SJSA1 (cell line): ENCODE results near the gene SH3RF2. TPM values are rescaled to one million over a fixed set of nuclear protein-coding genes. Genes with fewer than 3 reads are reported as not detected.

Source experiments
- DNase-seq, 2 experiments: peaks; one replicate each; pipeline ENCODE4 v3.0.0-alpha.2; 2015 to 2020; ENCODE audit warnings: low spot score in 2 of 2, low read depth in 1 of 2
- H3K27ac ChIP-seq: fragments of 250-450 bp; sonication (Bioruptor Pico); 2 replicates; pipeline ENCODE4 v1.5.1; 2020; ENCODE audit warnings: mild to moderate bottlenecking, moderate library complexity
- H3K27me3 ChIP-seq: fragments of 250-450 bp; sonication (Bioruptor Pico); replicated peaks from 2 replicates; pipeline ENCODE4 v1.5.1; 2020; ENCODE audit warnings: mild to moderate bottlenecking, moderate library complexity
- H3K36me3 ChIP-seq: fragments of 250-450 bp; sonication (Bioruptor Pico); 2 replicates; pipeline ENCODE4 v1.5.1; 2020; ENCODE audit warnings: mild to moderate bottlenecking
- H3K4me1 ChIP-seq: fragments of 250-450 bp; sonication (Bioruptor Pico); replicated peaks from 2 replicates; pipeline ENCODE4 v1.6.1; 2021; ENCODE audit warnings: mild to moderate bottlenecking
- H3K4me3 ChIP-seq: fragments of 250-450 bp; sonication (Bioruptor Pico); 2 replicates; pipeline ENCODE4 v1.5.1; 2020; ENCODE audit warnings: mild to moderate bottlenecking
- H3K9me3 ChIP-seq: fragments of 250-450 bp; sonication (Bioruptor Pico); replicated peaks from 2 replicates; pipeline ENCODE4 v1.5.1; 2020; ENCODE audit warnings: mild to moderate bottlenecking
- total RNA-seq: library from RNA; depleted of rRNA; stranded (reverse); fragments of >200 nt; shearing (Covaris generic); gene quantifications from 2 replicates; pipeline ENCODE4 v1.2.3, GENCODE V29; 2014

Gene SH3RF2
- total RNA-seq, 1 experiment from 2014 or later, result 23.1 TPM

DNA sequence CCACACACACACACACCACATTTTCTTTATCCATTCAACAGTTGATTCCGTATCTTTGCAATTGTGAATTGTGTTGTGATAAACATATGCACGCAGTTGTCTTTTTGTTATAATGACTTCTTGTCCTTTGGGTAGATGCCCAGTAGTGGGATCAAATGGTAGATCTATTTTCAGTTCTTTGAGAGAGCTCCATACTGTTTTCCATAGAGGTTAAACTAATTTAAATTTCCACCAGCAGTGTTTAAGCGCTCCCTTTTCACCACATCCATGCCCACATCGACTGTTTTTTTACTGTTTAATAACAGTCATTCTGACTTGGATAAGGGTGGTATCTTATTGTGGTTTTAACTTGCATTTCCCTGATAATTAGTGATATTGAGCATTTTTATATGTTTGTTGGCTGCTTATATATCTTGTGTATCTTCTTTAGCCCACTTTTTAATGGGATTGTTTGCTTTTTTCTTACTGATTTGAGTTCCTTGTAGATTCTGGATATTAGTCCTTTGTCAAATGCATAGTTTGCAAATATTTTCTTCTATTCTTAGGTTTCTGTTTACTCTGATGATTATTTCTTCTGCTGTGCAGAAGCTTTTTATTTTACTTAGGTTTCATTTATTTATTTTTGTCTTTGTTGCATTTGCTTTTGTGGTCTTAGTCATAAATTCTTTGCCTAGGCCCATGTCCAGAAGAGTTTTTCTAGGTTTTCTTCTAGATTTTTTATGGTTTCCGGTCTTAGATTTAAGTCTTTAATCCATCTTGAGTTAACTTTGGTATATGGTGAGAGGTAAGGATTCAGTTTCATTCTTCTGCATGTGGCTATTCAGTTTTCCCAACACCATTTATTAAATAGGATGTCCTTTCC lies 82.4 kb downstream of the SH3RF2 start:
- peak in 1 of 2 experiments; percentile 81 for DNase-seq
- Histone ChIP-seq H3K4me1 (peaks cover 13% of the 10 kb centered on the region), H3K9me3 (no peaks in the 10 kb centered on the region), H3K36me3 (peaks cover 66% of the 10 kb centered on the region), H3K27ac (peak overlapping the region; percentile 14; the same call in 1 of the 2 replicates), H3K27me3 (no peaks in the 10 kb centered on the region), H3K4me3 (no peak overlapping the region)

DNA sequence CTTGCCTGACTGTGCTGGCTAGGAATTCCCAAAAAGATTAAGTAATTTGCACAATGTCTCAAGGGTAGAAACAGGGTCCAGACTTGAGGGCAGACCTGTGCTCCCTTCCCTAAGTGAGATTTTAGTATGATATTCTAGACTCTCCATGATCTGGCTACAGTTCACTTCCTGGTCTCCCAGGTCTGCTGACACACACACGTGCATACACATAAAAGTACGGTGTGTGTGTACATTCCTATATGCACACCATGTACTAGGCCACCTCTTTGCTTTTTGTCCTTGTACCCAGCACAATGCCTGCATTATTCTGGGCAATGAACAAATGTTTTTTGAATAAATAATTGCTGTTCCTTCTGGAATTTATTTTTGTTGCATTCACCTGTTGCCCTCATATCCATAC lies 83.7 kb downstream of the SH3RF2 start:
- H3K36me3 ChIP-seq, result peaks cover 61% of the 10 kb centered on the region
- no peak for DNase-seq
- no peak overlapping the region for H3K4me3 ChIP-seq
- H3K4me1 ChIP-seq, result peaks cover 13% of the 10 kb centered on the region
- no peak overlapping the region for H3K27ac ChIP-seq
- no peaks in the 10 kb centered on the region for H3K9me3 ChIP-seq
- H3K27me3 ChIP-seq, result no peaks in the 10 kb centered on the region

DNA sequence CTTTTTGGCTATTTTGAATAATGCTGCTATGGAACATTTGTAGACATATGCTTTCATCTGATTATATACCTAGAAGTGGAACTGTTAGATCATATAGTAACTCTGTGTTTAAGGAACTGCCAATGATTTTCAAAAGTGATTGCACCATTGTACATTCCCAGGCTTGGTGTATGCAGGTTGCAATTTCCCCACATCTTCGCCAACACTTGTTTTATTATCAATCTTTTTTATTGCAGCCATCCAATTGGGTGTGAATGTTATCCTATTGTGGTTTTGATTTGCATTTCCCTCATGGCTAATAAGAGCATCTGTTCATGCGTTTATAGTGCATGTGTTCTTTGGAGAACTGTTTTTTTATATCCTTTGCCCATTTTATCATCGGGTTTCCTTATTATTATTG lies 87.7 kb downstream of the SH3RF2 start:
- Histone ChIP-seq H3K9me3 (no peaks in the 10 kb centered on the region; the same call in 1 of the 2 replicates), H3K4me3 (no peak overlapping the region), H3K27me3 (no peaks in the 10 kb centered on the region), H3K36me3 (peaks cover 63% of the 10 kb centered on the region), H3K4me1 (peaks cover 8% of the 10 kb centered on the region), H3K27ac (no peak overlapping the region)
- no peak for DNase-seq

GRCh38 chr5:146025114-146025680 lies 88.8 kb downstream of the SH3RF2 start:
- Histone ChIP-seq H3K27me3 (no peaks in the 10 kb centered on the region), H3K36me3 (peaks cover 63% of the 10 kb centered on the region), H3K27ac (no peak overlapping the region)

GRCh38 chr5:146025681-146026080 lies 89.3 kb downstream of the SH3RF2 start:
- no peak for DNase-seq
- Histone ChIP-seq H3K4me1 (peaks cover 3% of the 10 kb centered on the region; the same call in 1 of the 2 replicates), H3K9me3 (no peaks in the 10 kb centered on the region; the same call in 1 of the 2 replicates), H3K27me3 (no peaks in the 10 kb centered on the region), H3K27ac (no peak overlapping the region; the same call in 1 of the 2 replicates), H3K4me3 (no peak overlapping the region), H3K36me3 (peaks cover 62% of the 10 kb centered on the region)

More at GRCh38 chr5:146025114-146025680, 88.8 kb downstream of the SH3RF2 start:
- Histone ChIP-seq H3K9me3 (no peaks in the 10 kb centered on the region; the same call in 1 of the 2 replicates), H3K4me1 (peaks cover 3% of the 10 kb centered on the region; the same call in 1 of the 2 replicates), H3K4me3 (no peak overlapping the region)
- no peak for DNase-seq

- peaks cover 62% of the 10 kb centered on the region for H3K36me3 ChIP-seq
- H3K27me3 ChIP-seq, result no peaks in the 10 kb centered on the region
- no peak overlapping the region for H3K27ac ChIP-seq
- H3K4me3 ChIP-seq, result no peak overlapping the region
- no peaks in the 10 kb centered on the region; the same call in 1 of the 2 replicates for H3K9me3 ChIP-seq
- no peak for DNase-seq
- H3K4me1 ChIP-seq, result peaks cover 3% of the 10 kb centered on the region; the same call in 1 of the 2 replicates
These were observed 90.1 kb downstream of the SH3RF2 start for GRCh38 chr5:146026307-146027010.

DNA sequence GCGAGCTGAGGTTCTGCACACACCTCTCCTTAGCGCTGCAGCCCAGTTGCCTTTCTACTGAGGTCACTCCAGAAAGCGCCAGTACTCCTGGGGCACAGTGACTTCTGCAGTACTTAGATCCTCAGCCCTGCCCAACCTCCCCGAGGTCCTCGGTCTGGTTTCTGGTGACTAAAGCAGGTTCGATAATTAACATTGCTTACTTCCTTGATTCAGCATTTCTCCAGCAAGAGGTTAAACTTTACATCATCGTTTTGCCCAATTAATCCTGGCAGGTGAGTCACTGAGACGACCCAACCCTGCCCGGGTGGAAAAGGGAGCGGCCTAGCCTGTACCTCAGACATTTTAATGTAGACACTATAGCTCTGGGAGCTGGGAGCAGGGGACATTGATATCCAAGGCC lies 91.4 kb downstream of the SH3RF2 start:
- Histone ChIP-seq H3K4me3 (no peak overlapping the region), H3K27ac (no peak overlapping the region), H3K4me1 (peaks cover 7% of the 10 kb centered on the region), H3K36me3 (peaks cover 54% of the 10 kb centered on the region), H3K27me3 (no peaks in the 10 kb centered on the region), H3K9me3 (no peaks in the 10 kb centered on the region; the same call in 1 of the 2 replicates)
- no peak for DNase-seq

DNA sequence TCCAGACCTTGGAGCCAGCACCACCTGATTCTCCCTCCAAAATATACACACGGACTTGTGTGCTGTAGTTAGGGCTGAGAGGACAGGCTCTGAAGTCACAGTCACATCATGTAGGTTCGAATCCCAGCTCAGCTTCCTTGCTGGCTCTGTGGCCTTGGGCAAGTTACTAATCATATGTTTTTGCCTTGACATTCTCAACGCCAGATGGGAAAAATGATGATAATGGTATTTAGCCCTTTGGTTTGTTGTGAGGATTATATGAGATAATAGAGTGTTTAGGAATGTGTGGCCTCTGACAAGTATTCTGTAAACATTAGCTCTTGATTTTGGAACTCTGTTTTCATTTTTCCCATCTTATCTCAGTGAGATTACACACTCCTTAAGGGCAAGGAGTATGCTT lies 96.5 kb downstream of the SH3RF2 start:
- Histone ChIP-seq H3K36me3 (peaks cover 27% of the 10 kb centered on the region), H3K9me3 (no peaks in the 10 kb centered on the region), H3K27me3 (no peaks in the 10 kb centered on the region), H3K4me3 (no peak overlapping the region), H3K4me1 (peaks cover 8% of the 10 kb centered on the region), H3K27ac (no peak overlapping the region)
- peak in 1 of 2 experiments; percentile 59 for DNase-seq

- H3K4me3 ChIP-seq, result no peak overlapping the region
- DNase-seq, result no peak
- H3K27me3 ChIP-seq, result no peaks in the 10 kb centered on the region
- peaks cover 8% of the 10 kb centered on the region for H3K4me1 ChIP-seq
- peaks cover 15% of the 10 kb centered on the region for H3K36me3 ChIP-seq
- H3K9me3 ChIP-seq, result no peaks in the 10 kb centered on the region
- no peak overlapping the region for H3K27ac ChIP-seq
These were observed 97.7 kb downstream of the SH3RF2 start for GRCh38 chr5:146034127-146034526.

DNA sequence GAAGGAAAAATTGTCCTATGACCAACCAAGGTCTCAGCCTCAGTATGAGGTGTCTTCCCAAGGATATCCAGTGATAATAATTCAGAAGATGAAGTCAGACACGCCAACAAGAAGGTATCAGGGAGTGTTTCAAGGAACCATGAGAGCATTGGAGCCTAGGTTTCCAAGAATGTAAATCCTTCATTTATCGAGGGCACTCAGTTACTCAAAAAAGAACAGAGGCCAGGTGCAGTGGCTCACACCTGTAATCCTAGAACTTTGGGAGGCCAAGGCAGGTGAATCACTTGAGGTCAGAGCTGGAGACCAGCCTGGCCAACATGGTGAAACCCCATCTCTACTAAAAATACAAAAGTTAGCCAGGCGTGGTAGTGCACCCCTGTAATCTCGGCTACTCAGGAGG lies 98.2 kb downstream of the SH3RF2 start:
- no peak overlapping the region for H3K4me3 ChIP-seq
- DNase-seq, result no peak
- no peaks in the 10 kb centered on the region for H3K9me3 ChIP-seq
- H3K27me3 ChIP-seq, result no peaks in the 10 kb centered on the region
- H3K36me3 ChIP-seq, result peaks cover 14% of the 10 kb centered on the region
- no peak overlapping the region for H3K27ac ChIP-seq
- peaks cover 8% of the 10 kb centered on the region for H3K4me1 ChIP-seq

DNA sequence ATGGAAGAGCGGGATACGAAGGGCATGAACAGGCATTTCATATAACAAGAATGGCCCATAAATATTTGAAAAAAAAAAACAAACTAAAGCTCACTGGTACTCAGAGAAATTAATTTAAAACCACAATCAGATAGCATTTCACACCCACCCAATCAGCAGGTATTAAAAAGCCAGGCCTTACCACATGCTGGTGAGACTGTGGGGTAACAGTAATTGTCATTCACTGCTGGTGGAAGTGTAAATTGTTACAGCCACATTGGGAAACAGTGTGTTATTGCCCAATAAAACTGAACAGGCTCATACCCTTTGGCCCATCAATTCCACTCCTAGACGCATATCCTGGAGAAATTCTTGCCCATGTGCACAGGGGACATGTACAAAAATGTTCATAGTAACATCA lies 103.0 kb downstream of the SH3RF2 start:
- no peaks in the 10 kb centered on the region for H3K9me3 ChIP-seq
- H3K27me3 ChIP-seq, result no peaks in the 10 kb centered on the region
- no peak for DNase-seq

DNA sequence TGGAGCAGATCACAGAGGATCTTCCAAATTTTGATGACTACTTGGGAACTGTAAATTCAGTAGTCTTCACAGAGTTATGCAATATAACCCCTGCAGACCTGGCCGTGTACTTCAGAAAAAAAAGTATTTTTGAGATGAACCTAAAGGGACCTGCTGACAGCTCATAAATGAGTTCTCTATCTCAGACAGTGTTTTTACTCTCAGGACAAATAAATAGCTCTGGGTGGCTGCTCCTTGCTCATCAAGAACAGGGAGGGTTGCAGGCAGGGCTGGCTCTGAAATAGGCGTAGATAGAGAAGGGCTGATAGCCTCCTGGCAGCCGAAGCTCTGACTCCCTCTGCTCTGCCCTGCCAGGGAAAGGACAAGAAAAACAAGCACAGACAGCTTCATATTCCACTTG lies 104.1 kb downstream of the SH3RF2 start:
- Histone ChIP-seq H3K4me3 (no peak overlapping the region), H3K27ac (no peak overlapping the region), H3K27me3 (no peaks in the 10 kb centered on the region), H3K4me1 (peaks cover 30% of the 10 kb centered on the region), H3K36me3 (peaks cover 12% of the 10 kb centered on the region), H3K9me3 (no peaks in the 10 kb centered on the region)
- DNase-seq, result no peak

More for the DNA sequence above, 103.0 kb downstream of the SH3RF2 start:
- Histone ChIP-seq H3K4me3 (no peak overlapping the region), H3K27ac (no peak overlapping the region), H3K36me3 (peaks cover 13% of the 10 kb centered on the region), H3K4me1 (peaks cover 30% of the 10 kb centered on the region)

DNA sequence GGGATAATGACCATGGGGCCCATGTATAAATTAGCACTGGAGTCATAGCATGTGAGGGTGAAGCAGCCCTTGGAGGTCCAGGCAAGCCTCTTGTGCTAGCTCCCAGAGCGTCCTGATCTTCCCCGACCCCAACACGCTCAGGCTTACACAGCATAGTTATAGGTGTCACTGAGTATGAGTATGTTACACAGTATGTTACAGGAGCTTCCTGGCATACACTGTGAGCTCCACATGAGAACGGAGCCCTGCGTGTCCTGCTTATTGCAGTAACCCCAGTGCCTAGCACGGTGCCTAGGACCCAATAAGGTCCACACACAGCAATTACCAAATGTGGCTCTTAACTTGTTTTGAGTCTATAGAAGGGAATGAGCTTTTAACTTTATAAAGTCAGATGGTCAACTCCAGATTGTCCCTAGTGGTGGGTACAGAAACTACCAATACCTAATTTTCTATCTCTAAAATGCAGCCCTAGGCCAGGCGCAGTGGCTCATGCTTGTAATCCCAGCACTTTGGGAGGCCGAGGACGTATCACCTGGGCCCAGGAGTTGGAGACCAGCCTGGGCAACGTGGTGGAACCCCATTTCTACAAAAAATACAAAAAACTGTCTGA lies 104.9 kb downstream of the SH3RF2 start:
- H3K36me3 ChIP-seq, result peaks cover 14% of the 10 kb centered on the region
- H3K27ac ChIP-seq, result peak overlapping the region; percentile 67
- H3K4me1 ChIP-seq, result peaks cover 33% of the 10 kb centered on the region
- DNase-seq, result peak in 1 of 2 experiments; percentile 37
- no peaks in the 10 kb centered on the region for H3K9me3 ChIP-seq
- H3K4me3 ChIP-seq, result no peak overlapping the region
- no peaks in the 10 kb centered on the region for H3K27me3 ChIP-seq
